Dendritic cell treated with granulocyte-macrophage colony-stimulating factor and Interleukin-4, amounts not matched to agents 40 ng/mL and 50 ng/mL, for 4 days (primary cell): Measurements from ENCODE around the gene METTL21C.

Source experiments
- H3K27ac Mint-ChIP-seq: one replicate; pipeline ENCODE4 v1.8.0; 2022; ENCODE audit warnings: mild to moderate bottlenecking, mixed read lengths
- H3K27me3 Mint-ChIP-seq: one replicate; pipeline ENCODE4 v1.8.0; 2022; ENCODE audit warnings: mild to moderate bottlenecking, mixed read lengths
- H3K36me3 Mint-ChIP-seq: one replicate; pipeline ENCODE4 v1.8.0; 2022; ENCODE audit warnings: low read depth, mixed read lengths
- H3K4me1 Mint-ChIP-seq: one replicate; pipeline ENCODE4 v1.8.0; 2022; ENCODE audit warnings: low read depth, mixed read lengths
- H3K4me3 Mint-ChIP-seq: one replicate; pipeline ENCODE4 v1.8.0; 2022; ENCODE audit warnings: mild to moderate bottlenecking, moderate library complexity, mixed read lengths
- H3K9me3 Mint-ChIP-seq: one replicate; pipeline ENCODE4 v1.8.0; 2022; ENCODE audit warnings: mixed read lengths
- intact Hi-C: fragments of 100-400 bp; cut with micrococcal nuclease; formaldehyde crosslinking; loops from one replicate; pipeline ENCODE4 v1.15.0; 2022

Gene METTL21C

DNA sequence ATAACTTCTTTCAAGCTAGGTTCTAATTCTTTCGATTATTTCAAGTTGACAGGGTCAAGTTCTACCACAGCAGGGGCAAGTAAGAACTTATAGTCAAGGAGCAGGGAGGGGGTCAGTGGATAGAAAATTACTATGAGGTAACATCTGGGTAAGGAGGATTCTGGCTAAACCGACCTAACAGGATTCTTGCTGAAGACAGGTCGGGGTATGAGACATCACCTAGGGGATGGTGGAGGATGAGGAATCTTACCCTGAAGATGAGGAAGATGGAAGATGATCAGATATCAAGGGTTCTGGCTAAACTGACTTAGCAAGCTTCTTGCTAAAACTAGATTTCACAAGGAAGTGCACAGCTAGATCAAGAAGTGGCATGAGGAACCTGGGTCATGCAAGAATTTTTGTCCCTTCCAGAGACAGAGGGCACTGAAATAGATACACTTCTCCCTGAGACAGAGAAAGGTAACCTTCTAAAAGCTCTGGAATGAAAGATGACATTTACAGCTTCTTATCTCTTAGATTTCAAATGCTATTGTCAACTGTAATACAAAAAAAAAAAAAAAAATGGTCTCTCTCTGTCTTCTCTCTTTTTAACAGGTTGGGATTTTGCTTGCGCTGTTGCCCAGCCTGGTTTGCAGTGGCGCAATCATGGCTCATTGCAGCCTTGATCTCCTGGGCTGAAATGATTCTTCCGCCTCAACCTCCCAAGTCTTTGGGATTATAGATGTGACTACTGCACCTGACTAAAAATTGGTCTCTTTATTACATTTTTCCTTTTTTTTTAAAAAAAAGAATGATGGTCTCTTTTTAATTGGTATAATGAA is 9.6 kb upstream of the METTL21C start:
- Mint-ChIP-seq H3K27ac (no peak overlapping the region), H3K4me3 (no peak overlapping the region), H3K36me3 (no peaks in the 10 kb centered on the region), H3K27me3 (no peaks in the 10 kb centered on the region), H3K4me1 (no peaks in the 10 kb centered on the region), H3K9me3 (no peaks in the 10 kb centered on the region)
- intact Hi-C loops = no loop called here

DNA sequence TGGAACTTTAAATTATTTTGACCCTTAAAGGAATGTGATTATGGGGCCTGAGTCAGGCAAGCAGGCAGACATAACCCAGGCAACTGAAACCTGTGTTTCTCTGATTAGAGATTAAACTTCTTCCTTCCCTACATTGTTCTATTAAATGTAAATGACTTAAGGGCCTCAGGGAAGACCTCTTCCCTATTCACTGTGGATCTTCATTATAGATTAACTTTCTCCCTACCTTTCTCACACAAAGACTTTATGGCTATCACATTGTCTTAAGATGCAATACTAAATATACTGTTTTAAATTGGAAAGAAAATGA is 8.8 kb upstream of the METTL21C start:
- Mint-ChIP-seq H3K27me3 (no peaks in the 10 kb centered on the region), H3K9me3 (peaks cover 2% of the 10 kb centered on the region), H3K27ac (no peak overlapping the region), H3K4me3 (no peak overlapping the region), H3K36me3 (no peaks in the 10 kb centered on the region), H3K4me1 (no peaks in the 10 kb centered on the region)
- intact Hi-C loops = no loop called here

DNA sequence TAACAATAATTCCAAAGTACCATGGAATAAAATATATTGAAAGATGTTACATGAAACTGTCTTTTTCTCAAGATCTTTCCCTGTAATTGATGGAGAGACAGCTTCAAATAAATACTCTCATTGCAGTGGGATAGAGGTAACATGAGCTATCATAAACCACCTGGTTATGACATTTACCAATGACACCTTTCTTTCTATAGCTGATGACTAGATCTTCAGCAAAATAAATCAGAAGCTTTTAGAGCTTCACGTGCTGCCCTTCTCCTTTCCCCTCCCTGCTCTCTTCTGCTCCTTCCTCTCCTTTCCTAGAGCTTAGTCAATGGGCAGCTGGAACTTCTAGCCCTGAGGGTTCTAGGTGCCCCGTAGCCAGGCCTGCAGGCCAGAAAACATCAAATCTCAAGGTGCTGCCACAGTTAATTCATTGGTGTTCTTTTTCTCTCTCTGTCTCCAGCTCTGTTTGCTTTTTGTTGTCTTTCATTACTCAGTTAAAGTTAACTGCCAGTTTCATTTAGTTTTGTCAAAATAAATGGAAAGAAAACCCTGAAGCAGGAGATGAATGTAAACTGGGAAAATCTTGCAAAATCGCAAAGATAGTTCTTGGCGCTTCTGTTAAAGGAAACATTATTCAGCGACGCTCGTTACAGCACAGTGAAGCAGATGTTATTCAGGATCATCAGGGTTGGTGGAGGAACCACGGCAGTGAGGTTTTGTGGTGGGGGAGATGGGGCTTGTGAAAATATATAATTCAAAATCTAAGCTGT is 8.3 kb upstream of the METTL21C start:
- H3K4me1 Mint-ChIP-seq = no peaks in the 10 kb centered on the region
- no peaks in the 10 kb centered on the region for H3K27me3 Mint-ChIP-seq
- H3K9me3 Mint-ChIP-seq = peaks cover 8% of the 10 kb centered on the region
- H3K27ac Mint-ChIP-seq = no peak overlapping the region
- no peaks in the 10 kb centered on the region for H3K36me3 Mint-ChIP-seq
- no peak overlapping the region for H3K4me3 Mint-ChIP-seq
- intact Hi-C loops = no loop called here

DNA sequence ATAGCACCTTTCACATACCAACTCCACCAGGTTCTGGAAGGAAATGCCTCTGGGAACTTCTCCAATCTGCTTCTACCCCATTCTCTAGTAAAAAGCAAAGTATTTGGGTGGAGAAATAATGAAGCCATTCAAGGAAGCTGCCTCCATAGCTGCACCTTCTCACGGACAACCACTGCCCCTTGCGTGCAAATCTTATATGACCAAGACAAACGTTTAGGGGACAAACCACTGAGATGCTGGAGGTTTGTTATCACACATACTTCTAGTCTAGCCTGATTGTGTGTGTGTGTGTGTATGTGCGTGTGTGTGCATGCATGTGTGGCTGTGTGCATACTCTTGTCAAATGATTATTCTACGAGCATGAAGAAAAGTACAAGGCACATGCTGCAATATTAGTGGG is 6.5 kb upstream of the METTL21C start:
- intact Hi-C loops = no loop called here
- Mint-ChIP-seq H3K9me3 (peaks cover 9% of the 10 kb centered on the region), H3K36me3 (no peaks in the 10 kb centered on the region), H3K27me3 (no peaks in the 10 kb centered on the region), H3K4me3 (no peak overlapping the region), H3K4me1 (no peaks in the 10 kb centered on the region), H3K27ac (no peak overlapping the region)

DNA sequence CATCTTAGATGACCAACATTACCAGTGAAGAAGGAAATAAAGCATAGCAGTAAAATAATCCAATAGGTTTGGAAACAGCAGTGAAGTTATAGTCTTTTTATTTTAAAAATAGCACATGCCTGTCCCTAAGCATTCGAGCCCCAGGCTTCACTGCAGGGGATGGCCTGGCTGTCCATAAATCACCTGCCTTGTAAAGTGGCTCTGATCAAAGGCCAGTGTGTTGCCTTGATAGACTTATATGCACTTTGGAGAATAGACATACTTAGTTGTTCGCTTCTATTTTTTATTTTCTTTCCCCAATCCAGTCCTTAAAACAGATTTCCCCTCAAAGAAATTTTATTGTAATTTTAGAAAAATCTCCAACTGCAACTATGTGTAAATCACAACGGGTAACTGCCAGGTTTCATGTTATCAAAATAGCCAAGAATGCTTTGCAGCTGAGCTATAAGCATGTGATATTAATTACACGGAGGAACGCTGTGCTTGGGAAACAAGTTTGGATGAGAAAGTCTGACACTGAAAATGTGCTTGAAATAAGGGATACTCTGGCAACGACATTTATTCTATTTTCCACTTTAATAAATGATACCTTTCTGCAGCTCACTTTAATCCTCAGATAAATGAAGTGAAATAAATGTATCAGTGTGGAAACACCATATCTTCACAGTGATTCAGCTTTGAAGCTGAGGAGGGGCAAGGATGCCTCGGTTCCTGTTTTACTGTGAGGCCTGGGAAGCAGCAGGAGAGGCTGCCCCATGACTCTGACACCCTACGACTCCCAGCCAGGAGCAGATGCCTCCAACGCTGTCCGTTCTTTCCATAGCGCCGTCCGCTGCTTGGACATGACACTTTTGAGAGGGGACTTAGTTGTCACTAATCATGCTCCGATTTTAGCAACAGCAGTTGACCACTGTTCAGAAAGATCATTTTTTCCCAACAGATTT is 5.5 kb upstream of the METTL21C start:
- Mint-ChIP-seq H3K4me3 (no peak overlapping the region), H3K27ac (no peak overlapping the region), H3K4me1 (no peaks in the 10 kb centered on the region), H3K27me3 (no peaks in the 10 kb centered on the region), H3K9me3 (peaks cover 9% of the 10 kb centered on the region), H3K36me3 (no peaks in the 10 kb centered on the region)
- intact Hi-C loops = no loop called here

DNA sequence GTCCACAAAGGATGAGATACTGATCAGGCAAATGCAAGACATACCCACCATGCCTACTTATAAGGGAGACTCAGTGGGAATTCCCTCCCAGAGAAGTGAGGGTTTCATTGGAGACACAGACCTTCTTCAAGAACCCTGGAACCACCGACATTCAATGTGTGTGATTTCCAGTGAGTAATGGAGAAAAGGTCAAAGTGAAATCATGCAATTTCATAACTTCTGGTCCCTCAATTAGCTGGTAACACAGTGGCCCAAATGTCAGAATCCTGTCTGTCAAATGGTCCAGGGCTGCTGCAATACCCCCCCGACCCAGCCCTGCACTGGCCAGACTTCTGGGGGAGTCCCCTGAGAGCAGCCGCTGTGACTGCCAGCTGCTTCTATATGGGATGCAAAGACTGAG is 4.7 kb upstream of the METTL21C start:
- Mint-ChIP-seq H3K9me3 (peaks cover 9% of the 10 kb centered on the region), H3K4me3 (no peak overlapping the region), H3K27ac (no peak overlapping the region), H3K36me3 (no peaks in the 10 kb centered on the region), H3K4me1 (no peaks in the 10 kb centered on the region), H3K27me3 (peaks cover 5% of the 10 kb centered on the region)
- intact Hi-C loops = no loop called here

DNA sequence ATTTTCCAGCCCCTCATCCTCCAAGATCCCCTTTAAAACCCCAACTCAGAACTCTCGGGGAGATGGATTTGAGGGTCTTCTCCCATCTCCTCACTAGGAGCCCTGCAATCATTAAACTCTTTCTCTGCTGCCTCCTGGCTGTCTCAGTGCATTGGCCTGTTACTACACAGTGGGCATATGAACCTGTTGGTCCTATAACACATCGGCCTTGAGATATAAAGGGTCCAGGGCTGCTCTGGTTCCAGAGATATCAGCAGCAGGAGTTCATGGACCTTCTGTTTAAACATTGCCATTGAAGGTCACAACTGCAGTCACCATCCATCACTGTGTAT is 3.8 kb upstream of the METTL21C start:
- peaks cover 5% of the 10 kb centered on the region for H3K27me3 Mint-ChIP-seq
- peaks cover 9% of the 10 kb centered on the region for H3K9me3 Mint-ChIP-seq
- no peaks in the 10 kb centered on the region for H3K36me3 Mint-ChIP-seq
- H3K4me1 Mint-ChIP-seq = no peaks in the 10 kb centered on the region
- intact Hi-C loops = no loop called here
- no peak overlapping the region for H3K27ac Mint-ChIP-seq
- no peak overlapping the region for H3K4me3 Mint-ChIP-seq

DNA sequence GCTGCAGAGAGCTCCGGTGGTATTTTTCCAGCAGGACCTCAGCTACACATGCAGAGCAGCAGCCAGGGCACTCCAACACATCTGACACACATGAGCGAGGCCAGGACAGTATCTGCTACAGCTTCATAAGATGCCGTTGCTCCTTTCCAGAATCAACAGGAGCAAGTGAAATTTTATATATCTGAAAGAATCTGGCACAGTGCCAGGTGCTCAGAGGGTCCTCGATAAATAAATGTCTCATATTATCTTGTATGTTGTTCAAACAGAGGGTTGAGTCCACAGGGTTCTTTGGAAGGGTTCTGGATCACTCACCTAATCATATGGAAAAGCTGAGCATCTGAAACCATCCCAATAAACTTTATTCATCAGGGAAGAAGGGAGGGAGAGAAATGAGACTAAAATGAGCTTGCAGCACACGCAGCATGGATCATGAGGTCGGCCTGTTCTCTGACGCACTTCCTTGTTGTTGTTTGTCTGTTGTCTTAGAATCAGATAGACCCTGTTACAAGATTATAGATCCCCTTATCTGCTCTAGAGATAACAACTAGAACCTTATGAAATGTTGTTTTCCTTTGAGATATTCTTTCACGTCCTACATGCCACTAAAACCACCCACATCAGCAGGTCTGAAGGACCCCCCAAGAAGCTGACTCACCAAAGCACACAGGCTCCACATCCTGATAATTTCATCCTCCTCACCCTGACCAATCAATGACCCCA is 3.2 kb upstream of the METTL21C start:
- H3K27ac Mint-ChIP-seq = no peak overlapping the region
- intact Hi-C loops = no loop called here
- no peaks in the 10 kb centered on the region for H3K36me3 Mint-ChIP-seq

DNA sequence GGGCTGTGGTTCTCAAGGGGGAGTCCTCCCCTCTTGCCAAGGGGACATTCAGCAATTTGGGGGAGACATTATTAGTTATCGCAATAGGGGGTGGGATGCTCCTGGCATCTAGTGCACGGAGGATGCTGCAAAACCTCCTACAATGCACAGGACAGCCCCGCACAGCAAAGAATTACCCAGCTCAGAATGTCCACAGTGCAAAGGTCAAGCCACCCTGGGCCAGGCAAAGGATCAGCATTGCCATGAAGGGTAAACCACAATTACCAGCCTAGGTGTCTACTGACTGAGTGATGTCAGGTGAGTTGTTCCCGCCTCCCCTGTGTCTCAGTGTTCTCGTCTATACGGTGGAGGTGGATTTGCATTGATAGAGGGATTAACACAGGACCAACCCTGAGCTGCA is 2.4 kb upstream of the METTL21C start:
- Mint-ChIP-seq H3K4me3 (no peak overlapping the region), H3K36me3 (no peaks in the 10 kb centered on the region), H3K9me3 (peaks cover 9% of the 10 kb centered on the region), H3K4me1 (no peaks in the 10 kb centered on the region), H3K27me3 (peaks cover 5% of the 10 kb centered on the region), H3K27ac (no peak overlapping the region)
- intact Hi-C loops = no loop called here

More for the DNA sequence above, 3.2 kb upstream of the METTL21C start:
- H3K4me1 Mint-ChIP-seq = no peaks in the 10 kb centered on the region
- no peak overlapping the region for H3K4me3 Mint-ChIP-seq
- H3K9me3 Mint-ChIP-seq = peaks cover 9% of the 10 kb centered on the region
- H3K27me3 Mint-ChIP-seq = peaks cover 5% of the 10 kb centered on the region

DNA sequence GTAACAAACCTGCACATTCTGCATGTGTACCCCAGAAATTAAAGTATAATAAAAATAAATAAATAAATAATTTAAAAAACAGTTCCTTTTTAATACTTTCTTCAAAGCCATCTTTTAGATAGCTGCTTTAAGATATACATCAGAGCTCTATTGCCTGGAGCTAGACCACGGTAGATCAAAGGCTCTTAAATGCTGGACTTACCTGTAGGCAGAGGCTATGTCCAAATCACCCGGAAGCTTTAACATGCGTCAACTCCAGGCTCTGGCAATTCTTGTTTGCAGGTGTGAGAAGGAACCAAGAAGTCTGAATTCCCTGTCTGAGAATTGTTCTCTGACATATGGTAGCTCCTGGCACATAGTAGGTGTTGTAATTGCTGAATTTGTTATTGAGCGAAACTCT is 1.6 kb upstream of the METTL21C start:
- no peaks in the 10 kb centered on the region for H3K36me3 Mint-ChIP-seq
- no peaks in the 10 kb centered on the region for H3K4me1 Mint-ChIP-seq
- intact Hi-C loops = no loop called here
- H3K27ac Mint-ChIP-seq = no peak overlapping the region
- no peak overlapping the region for H3K4me3 Mint-ChIP-seq
- H3K9me3 Mint-ChIP-seq = peaks cover 9% of the 10 kb centered on the region
- peaks cover 8% of the 10 kb centered on the region for H3K27me3 Mint-ChIP-seq

DNA sequence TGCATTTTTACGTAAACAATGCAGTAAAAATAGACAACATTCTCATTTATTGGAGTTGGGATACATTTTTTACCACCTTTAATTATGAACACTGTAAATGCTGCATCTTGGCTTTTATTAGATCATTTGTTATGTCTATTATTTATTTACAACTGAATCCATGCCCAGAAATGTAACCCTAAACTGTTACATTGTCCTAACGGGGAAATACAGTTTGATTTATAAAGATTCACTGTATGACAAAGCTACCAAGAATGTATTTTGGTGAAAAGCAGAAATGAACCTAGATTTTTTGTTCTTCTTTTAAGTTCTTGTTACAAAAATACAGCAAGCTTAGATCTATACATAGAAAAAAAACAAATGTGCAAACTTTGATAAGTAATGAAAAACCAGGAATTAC is 1.1 kb downstream of the METTL21C start:
- H3K27ac Mint-ChIP-seq = no peak overlapping the region
- H3K27me3 Mint-ChIP-seq = peaks cover 17% of the 10 kb centered on the region
- H3K4me3 Mint-ChIP-seq = no peak overlapping the region
- no peaks in the 10 kb centered on the region for H3K36me3 Mint-ChIP-seq
- intact Hi-C loops = no loop called here
- H3K9me3 Mint-ChIP-seq = peaks cover 8% of the 10 kb centered on the region
- H3K4me1 Mint-ChIP-seq = no peaks in the 10 kb centered on the region

DNA sequence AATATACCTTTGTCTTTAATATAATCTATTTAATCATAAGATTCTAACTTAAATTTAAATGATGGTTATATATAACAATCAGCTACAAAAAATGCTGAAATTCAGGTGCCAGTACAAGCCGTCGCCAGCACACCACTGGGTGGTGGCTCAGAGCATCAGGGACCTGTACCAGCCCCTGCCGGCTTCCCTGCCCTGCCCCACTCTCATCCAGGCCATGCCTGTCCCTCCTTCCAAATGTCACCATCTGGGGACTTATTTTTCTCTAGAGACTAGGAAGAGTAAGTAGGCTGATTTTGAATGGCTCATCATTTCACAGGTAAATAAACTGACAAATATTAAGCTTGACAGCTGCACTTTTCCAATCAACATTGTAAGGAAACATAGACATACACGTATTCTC is 1.6 kb downstream of the METTL21C start:
- H3K36me3 Mint-ChIP-seq = no peaks in the 10 kb centered on the region
- peaks cover 21% of the 10 kb centered on the region for H3K27me3 Mint-ChIP-seq
- no peak overlapping the region for H3K27ac Mint-ChIP-seq

DNA sequence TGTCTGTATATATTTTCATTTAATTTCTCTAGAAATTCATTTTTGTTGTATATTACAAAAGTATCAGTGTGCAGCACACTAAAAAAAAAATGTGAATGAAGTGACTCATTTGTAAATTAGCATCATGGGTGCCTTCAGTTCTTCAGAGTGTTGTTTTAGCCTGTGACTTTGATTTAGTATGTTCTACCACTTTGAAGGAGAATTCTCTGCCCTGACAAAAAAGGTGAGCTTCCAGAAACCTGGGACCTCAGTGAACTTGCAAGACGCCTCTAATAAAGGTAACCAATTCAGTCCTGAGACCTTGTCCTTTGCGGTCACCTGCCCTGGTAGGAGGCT is 2.4 kb downstream of the METTL21C start:
- no peaks in the 10 kb centered on the region for H3K36me3 Mint-ChIP-seq
- no peak overlapping the region for H3K4me3 Mint-ChIP-seq
- no peaks in the 10 kb centered on the region for H3K4me1 Mint-ChIP-seq
- no peaks in the 10 kb centered on the region for H3K9me3 Mint-ChIP-seq
- H3K27me3 Mint-ChIP-seq = peaks cover 22% of the 10 kb centered on the region
- H3K27ac Mint-ChIP-seq = no peak overlapping the region
- intact Hi-C loops = no loop called here

More for the DNA sequence above, 1.6 kb downstream of the METTL21C start:
- intact Hi-C loops = no loop called here
- H3K9me3 Mint-ChIP-seq = peaks cover 2% of the 10 kb centered on the region
- H3K4me1 Mint-ChIP-seq = no peaks in the 10 kb centered on the region
- H3K4me3 Mint-ChIP-seq = no peak overlapping the region

DNA sequence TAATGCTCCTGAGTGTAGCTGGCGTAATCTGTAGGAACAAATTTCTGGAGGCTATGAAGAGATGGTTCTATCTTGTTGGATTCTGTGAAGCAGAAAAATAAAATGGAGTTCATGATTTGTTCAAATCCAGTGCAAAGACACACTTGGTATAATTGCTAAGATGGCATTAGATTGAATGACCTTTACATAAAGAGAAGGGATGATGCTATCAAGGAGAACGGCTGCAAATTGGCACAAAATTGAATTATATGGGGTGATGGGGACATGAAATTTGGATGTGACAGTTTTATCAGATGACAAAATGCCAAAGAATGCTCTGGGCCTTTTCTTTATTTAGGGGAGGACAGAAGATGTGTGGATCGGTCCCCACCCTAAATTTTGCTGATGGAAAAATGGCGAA is 4.0 kb downstream of the METTL21C start:
- Mint-ChIP-seq H3K4me3 (no peak overlapping the region), H3K27me3 (peaks cover 25% of the 10 kb centered on the region)

More for the DNA sequence above, 4.0 kb downstream of the METTL21C start:
- no peaks in the 10 kb centered on the region for H3K4me1 Mint-ChIP-seq
- no peaks in the 10 kb centered on the region for H3K36me3 Mint-ChIP-seq
- H3K27ac Mint-ChIP-seq = no peak overlapping the region
- H3K9me3 Mint-ChIP-seq = no peaks in the 10 kb centered on the region
- intact Hi-C loops = no loop called here
